Choroid plexus epithelial cell (primary cell): ENCODE measurements around the gene PCDHGB3.

Experiments used
- DNase-seq: peaks from one replicate; pipeline ENCODE4 v3.0.0-alpha.2; 2010; ENCODE audit warnings: low read depth
- H3K4me3 ChIP-seq: 2 replicates; pipeline ENCODE4 v1.5.1; 2011; ENCODE audit warnings: low read depth, mild to moderate bottlenecking, control low read depth, low read length, moderate library complexity
- TF ChIP-seq, protein P1 (sequence below): conservative IDR thresholded peaks from 2 replicates; pipeline ENCODE4 v1.5.1; 2011; ENCODE audit warnings: low read depth, mild to moderate bottlenecking, control low read depth, inconsistent platforms, low read length, moderate library complexity

PCDHGB3 gene

DNA sequence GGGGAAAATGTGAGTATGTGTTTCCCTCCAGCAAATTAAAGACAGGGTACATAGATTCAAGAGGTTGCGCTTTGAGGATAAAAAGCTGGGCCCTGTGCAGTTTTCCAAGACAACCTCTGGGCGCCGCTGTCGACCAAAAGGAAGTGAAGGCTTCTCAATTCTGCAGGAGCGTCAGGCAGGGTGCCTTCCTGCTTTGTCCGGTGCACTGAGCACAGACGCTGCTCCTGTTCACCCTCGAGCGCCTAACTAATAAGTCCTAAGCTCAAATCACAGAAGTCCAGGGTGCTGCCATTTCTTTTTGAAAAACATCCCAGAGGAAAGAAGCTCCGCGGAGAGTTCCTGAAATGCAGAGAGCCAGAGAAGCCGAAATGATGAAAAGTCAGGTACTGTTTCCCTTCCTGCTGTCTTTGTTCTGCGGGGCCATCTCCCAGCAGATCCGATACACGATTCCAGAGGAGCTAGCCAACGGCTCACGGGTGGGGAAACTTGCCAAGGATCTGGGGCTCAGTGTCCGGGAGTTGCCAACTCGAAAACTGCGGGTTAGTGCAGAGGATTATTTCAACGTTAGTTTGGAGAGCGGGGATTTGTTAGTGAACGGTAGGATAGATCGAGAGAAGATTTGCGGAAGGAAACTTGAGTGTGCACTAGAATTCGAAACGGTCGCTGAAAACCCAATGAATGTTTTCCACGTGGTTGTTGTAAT is 20.0 kb upstream of the PCDHGB3 start, which contains the start of gene PCDHGB1:
Gene PCDHGB1, plus strand, starts transcription at position 183 of the 703 bp plus-strand sequence. Its CDS starts 162 bp downstream, at position 345.
- H3K4me3 ChIP-seq, result peak within 1 kb of the TSS; percentile 9
- DNase-seq, result peak; percentile 47
- TF ChIP-seq, protein P1, sequence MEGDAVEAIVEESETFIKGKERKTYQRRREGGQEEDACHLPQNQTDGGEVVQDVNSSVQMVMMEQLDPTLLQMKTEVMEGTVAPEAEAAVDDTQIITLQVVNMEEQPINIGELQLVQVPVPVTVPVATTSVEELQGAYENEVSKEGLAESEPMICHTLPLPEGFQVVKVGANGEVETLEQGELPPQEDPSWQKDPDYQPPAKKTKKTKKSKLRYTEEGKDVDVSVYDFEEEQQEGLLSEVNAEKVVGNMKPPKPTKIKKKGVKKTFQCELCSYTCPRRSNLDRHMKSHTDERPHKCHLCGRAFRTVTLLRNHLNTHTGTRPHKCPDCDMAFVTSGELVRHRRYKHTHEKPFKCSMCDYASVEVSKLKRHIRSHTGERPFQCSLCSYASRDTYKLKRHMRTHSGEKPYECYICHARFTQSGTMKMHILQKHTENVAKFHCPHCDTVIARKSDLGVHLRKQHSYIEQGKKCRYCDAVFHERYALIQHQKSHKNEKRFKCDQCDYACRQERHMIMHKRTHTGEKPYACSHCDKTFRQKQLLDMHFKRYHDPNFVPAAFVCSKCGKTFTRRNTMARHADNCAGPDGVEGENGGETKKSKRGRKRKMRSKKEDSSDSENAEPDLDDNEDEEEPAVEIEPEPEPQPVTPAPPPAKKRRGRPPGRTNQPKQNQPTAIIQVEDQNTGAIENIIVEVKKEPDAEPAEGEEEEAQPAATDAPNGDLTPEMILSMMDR, result peak; percentile 51

DNA sequence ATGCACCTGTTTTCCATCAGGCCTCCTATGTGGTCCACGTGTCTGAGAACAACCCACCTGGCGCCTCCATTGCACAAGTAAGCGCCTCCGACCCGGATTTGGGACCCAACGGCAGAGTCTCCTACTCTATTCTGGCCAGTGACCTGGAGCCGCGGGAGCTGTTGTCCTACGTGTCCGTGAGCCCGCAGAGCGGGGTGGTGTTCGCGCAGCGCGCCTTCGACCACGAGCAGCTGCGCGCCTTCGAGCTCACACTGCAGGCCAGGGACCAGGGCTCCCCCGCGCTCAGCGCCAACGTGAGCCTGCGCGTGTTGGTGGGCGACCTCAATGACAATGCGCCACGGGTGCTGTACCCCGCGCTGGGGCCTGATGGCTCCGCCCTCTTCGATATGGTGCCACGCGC is 18.5 kb upstream of the PCDHGB3 start:
- TF ChIP-seq, protein P1, result no peak

DNA sequence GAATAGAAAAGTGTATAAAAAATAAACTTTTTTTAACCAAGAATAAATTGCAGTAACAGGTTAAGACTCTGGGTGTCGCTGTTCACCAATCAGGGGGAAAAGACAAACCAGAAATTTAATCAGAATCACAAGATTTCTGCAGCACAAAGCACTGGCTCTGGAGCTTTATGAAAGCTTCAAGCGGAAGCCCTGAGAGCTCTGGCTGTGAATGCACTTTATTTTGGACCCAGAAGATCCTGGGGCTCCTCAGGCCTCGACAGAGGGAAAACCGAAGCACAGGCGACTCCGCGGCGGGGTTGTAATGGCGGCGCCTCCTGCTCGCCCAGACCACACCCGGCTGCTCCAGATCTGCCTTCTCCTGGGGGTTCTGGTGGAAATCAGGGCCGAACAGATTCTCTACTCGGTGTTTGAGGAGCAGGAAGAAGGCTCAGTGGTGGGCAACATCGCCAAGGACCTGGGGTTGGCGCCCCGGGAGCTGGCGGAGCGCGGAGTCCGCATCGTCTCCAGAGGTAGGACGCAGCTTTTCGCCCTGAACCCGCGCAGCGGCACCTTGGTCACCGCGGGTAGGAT is 15.1 kb upstream of the PCDHGB3 start, which contains the start of gene PCDHGA4:
Gene PCDHGA4, plus strand, starts transcription at position 122 of the 570 bp plus-strand sequence. Its CDS starts 87 bp downstream, at position 209.
- no peak for DNase-seq
- peak within 1 kb of the TSS; percentile 39 for H3K4me3 ChIP-seq
- TF ChIP-seq, protein P1, result peak; percentile 43

More for the DNA sequence above, 18.5 kb upstream of the PCDHGB3 start:
- DNase-seq, result no peak
- no peak overlapping the region for H3K4me3 ChIP-seq

DNA sequence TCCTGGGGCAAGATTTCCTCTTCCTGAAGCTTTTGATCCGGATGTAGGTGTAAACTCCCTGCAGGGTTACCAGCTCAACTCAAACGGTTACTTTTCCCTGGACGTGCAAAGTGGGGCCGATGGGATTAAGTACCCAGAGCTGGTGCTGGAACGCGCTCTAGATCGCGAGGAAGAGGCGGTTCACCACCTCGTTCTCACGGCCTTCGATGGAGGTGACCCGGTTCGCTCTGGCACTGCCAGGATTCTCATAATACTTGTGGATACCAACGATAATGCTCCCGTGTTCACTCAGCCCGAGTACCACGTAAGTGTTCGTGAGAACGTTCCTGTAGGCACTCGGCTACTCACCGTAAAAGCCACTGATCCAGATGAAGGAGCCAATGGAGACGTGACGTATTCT is 14.4 kb upstream of the PCDHGB3 start:
- TF ChIP-seq, protein P1, result no peak
- no peak for DNase-seq
- no peak overlapping the region for H3K4me3 ChIP-seq

DNA sequence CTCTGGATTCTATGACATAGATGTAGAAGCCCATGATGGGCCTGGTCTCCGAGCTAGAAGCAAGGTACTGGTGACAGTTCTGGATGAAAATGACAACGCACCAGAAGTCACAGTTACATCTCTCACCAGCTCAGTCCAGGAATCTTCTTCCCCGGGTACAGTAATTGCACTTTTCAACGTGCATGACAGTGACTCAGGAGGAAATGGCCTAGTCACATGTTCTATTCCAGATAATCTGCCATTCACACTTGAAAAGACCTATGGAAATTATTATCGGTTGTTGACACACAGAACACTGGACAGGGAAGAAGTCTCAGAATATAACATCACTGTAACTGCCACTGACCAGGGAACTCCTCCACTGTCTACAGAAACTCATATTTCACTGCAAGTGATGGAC is 13.9 kb upstream of the PCDHGB3 start:
- H3K4me3 ChIP-seq, result no peak overlapping the region
- no peak for DNase-seq
- TF ChIP-seq, protein P1, result no peak

DNA sequence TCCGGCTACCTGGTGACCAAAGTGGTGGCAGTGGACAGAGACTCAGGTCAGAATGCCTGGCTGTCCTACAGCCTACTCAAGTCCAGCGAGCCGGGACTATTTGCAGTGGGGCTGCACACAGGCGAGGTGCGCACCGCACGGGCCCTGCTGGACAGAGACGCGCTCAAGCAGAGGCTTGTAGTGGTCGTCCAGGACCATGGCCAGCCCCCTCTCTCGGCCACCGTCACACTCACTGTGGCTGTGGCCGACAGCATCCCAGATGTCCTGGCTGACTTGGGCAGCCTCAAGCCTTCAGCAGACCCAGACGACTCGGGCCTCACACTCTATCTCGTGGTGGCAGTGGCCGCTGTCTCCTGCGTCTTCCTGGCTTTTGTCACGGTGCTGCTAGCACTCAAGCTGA is 13.1 kb upstream of the PCDHGB3 start:
- TF ChIP-seq, protein P1, result no peak
- no peak overlapping the region for H3K4me3 ChIP-seq
- DNase-seq, result no peak
